ENCODE data around the gene KRTAP9-6. TPM values are rescaled to one million over a fixed set of nuclear protein-coding genes. Genes with fewer than 3 reads are reported as not detected.

Gene KRTAP9-6
- total RNA-seq, 1 experiment from 2014 or later: not detected

DNA sequence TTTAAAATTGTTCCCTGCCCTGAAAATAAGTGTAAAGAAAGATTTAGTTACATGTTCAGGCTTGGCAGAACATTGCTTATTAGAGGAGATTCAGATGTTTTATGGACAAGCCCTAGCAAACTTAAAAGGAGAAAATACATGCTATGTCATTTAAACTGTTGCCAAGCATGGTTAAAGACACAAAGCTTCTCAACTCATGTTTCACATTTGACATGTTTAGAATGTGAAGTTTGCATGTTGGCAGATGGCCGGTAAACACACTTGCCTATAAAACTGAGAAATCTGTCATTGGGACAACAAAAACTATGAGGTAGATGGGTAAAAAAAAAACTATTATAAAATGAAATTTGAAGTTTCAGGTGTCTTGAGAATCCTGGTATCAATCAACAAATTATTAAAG lies 31.7 kb downstream of the KRTAP9-6 start:
- BruUV-seq (replicated peaks): no TSS peak
- H3K27ac ChIP-seq (ENCODE audit: low read depth, low read length): no peak overlapping the region
- H3K4me2 ChIP-seq (ENCODE audit: low read length): no peak overlapping the region
- no peaks in the 10 kb centered on the region for H3K27me3 ChIP-seq (ENCODE audit: insufficient read depth, low read length)
- H3K9me2 ChIP-seq (ENCODE audit: insufficient read depth): no peaks in the 10 kb centered on the region
- no peak overlapping the region for H3K4me3 ChIP-seq (replicated peaks in 1 of 2; ENCODE audit: low read depth in 1 of 2, low read length in 2 of 2)
- TF ChIP-seq YY1 (IDR thresholded peaks at IDR 0.05; ENCODE audit: extremely low read depth, insufficient replicate concordance, low read depth, low read length) (no peak), REST (IDR thresholded peaks at IDR 0.05; ENCODE audit: low read depth) (no peak), SIN3A (IDR thresholded peaks at IDR 0.05; ENCODE audit: low read depth) (no peak), TCF7L2 (IDR thresholded peaks at IDR 0.05; ENCODE audit: borderline replicate concordance, extremely low read depth, insufficient read depth, insufficient read length) (no peak), ZNF274 (IDR thresholded peaks at IDR 0.05; ENCODE audit: low read depth, low read length) (no peak), EZH2 (IDR thresholded peaks at IDR 0.05) (no peak), CBX3 (IDR thresholded peaks at IDR 0.05; ENCODE audit: low read depth) (no peak), EGR1 (IDR thresholded peaks at IDR 0.05; ENCODE audit: low read depth) (no peak), SP1 (IDR thresholded peaks at IDR 0.05; ENCODE audit: low read depth) (no peak)
- H3K36me3 ChIP-seq (ENCODE audit: control insufficient read depth in 1 of 2, insufficient read depth in 2 of 2, low read length in 2 of 2): no peaks in the 10 kb centered on the region
- CTCF ChIA-PET: no interaction called here
- POLR2A ChIA-PET: no interaction called here
- intact Hi-C loops (cut with micrococcal nuclease): no loop called here
- RAD21 ChIA-PET (ENCODE audit: low non-redundant PET in 1 of 2, low total read pairs in 2 of 2, uncharacterized antibody in 2 of 2, unreplicated experiment in 2 of 2): no interaction called here
- DNase-seq (ENCODE audit: low read depth, low spot score) (no peak), ATAC-seq (no peak)
- no peak overlapping the region for H3K9ac ChIP-seq (ENCODE audit: low read length)
- no peaks in the 10 kb centered on the region for H3K4me1 ChIP-seq (ENCODE audit: control insufficient read depth in 1 of 2, insufficient read depth in 2 of 2, low read length in 2 of 2)
- H4K20me1 ChIP-seq (ENCODE audit: insufficient read depth): no peaks in the 10 kb centered on the region
- no peaks in the 10 kb centered on the region for H3K79me2 ChIP-seq (ENCODE audit: insufficient read depth, low read length)
- H2AFZ ChIP-seq (ENCODE audit: low read depth, low read length, poor library complexity, severe bottlenecking): no peak overlapping the region
- peaks cover 0 to 14% of the 10 kb centered on the region in 2 experiments; a peak in 1 of 4 replicates for H3K9me3 ChIP-seq (ENCODE audit: control insufficient read depth in 1 of 2, insufficient read depth in 1 of 2, low read depth in 1 of 2, low read length in 2 of 2)
